PFSK-1 (cell line): ENCODE measurements around the gene MYO5C.

Experiments used
- POLR2AphosphoS5 ChIP-seq: IDR thresholded peaks from 2 replicates; pipeline ENCODE4 v1.6.1; 2012; ENCODE audit warnings: low read depth, mild to moderate bottlenecking, control low read depth, low read length, moderate library complexity
- TF ChIP-seq, protein P1 (sequence below), 2 experiments: IDR thresholded peaks; 2 replicates each; pipeline versions ENCODE4 v1.6.1 to v1.8.0; 2011 to 2012; ENCODE audit warnings: low read depth in 2 of 2, low read length in 2 of 2, control low read depth in 1 of 2, inconsistent platforms in 1 of 2, mild to moderate bottlenecking in 1 of 2, moderate library complexity in 1 of 2; ENCODE audit not compliant: insufficient read depth in 1 of 2

DNA sequence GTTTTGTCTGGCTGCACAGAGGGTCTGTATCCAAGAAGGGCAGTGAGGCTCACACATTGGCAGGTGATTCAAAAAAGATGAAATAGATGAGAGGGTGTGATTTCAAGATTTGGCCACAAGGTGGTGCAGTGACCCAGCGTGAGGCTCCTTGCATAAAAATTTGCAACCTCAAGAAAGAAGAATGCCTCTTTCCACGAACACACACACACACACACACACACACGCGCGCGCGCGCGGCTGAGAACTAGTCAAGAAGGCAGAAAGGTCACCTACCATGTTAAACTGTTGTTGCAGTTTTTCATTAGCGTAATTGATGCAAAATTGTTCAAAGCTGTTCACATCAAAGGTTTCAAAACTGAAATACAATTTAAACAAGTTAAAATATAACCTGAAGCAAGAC is 39.2 kb downstream of the MYO5C start:
- no peak for TF ChIP-seq POLR2AphosphoS5
- TF ChIP-seq, protein P1, sequence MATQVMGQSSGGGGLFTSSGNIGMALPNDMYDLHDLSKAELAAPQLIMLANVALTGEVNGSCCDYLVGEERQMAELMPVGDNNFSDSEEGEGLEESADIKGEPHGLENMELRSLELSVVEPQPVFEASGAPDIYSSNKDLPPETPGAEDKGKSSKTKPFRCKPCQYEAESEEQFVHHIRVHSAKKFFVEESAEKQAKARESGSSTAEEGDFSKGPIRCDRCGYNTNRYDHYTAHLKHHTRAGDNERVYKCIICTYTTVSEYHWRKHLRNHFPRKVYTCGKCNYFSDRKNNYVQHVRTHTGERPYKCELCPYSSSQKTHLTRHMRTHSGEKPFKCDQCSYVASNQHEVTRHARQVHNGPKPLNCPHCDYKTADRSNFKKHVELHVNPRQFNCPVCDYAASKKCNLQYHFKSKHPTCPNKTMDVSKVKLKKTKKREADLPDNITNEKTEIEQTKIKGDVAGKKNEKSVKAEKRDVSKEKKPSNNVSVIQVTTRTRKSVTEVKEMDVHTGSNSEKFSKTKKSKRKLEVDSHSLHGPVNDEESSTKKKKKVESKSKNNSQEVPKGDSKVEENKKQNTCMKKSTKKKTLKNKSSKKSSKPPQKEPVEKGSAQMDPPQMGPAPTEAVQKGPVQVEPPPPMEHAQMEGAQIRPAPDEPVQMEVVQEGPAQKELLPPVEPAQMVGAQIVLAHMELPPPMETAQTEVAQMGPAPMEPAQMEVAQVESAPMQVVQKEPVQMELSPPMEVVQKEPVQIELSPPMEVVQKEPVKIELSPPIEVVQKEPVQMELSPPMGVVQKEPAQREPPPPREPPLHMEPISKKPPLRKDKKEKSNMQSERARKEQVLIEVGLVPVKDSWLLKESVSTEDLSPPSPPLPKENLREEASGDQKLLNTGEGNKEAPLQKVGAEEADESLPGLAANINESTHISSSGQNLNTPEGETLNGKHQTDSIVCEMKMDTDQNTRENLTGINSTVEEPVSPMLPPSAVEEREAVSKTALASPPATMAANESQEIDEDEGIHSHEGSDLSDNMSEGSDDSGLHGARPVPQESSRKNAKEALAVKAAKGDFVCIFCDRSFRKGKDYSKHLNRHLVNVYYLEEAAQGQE (IDR thresholded peaks at IDR 0.05; ENCODE audit: insufficient read depth in 1 of 2, low read depth in 2 of 2, low read length in 2 of 2), result no peak
